Left renal pelvis (tissue), 4 donors: ENCODE results near the gene ITGA1. TPM values are rescaled to one million over a fixed set of nuclear protein-coding genes. Genes with fewer than 3 reads are reported as not detected.

ENCODE experiments used
- DNase-seq, 4 donors: peaks; one replicate each; pipeline ENCODE4 v3.0.0-alpha.2; 2013; ENCODE audit warnings: low read depth in 4 of 4, low spot score in 3 of 4
- polyA plus RNA-seq, 4 donors: library from polyadenylated mRNA; unstranded; fragments of 120-200 nt; gene quantifications; one replicate each; pipeline ENCODE4 v1.2.1, GENCODE V29; 2013; ENCODE audit not compliant: insufficient read length in 4 of 4

Gene ITGA1
- polyA plus RNA-seq, 4 donors: 49.2 to 65.2 (median 58.1) TPM

- DNase-seq: no peak
Observed at GRCh38 chr5:52771343-52772039, 16.2 kb upstream of the ITGA1 start.

GRCh38 chr5:52772668-52773067 lies 15.0 kb upstream of the ITGA1 start:
- DNase-seq: no peak

DNA sequence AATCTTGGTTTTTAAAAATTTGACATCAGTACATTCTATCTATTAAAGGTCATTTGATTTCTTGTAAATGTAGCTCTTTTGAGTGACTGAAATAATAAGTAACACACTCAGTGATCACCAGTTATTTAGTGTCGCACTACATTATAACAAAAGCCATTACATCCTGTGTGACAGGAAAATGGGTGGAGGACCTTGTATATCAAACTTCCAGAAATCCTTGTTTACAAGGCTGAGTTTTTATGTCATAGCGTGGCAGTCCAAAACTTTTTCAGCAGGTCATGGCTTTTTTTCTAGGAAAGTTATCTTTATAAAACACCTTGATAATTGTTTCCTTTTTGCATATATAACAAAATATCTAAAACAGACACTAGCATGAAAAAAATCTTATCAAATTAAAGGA lies 14.4 kb upstream of the ITGA1 start:
- no peak for DNase-seq

- no peak for DNase-seq
Observed at GRCh38 chr5:52774005-52774410, 13.7 kb upstream of the ITGA1 start.

GRCh38 chr5:52776116-52776515 lies 11.6 kb upstream of the ITGA1 start:
- no peak for DNase-seq

DNA sequence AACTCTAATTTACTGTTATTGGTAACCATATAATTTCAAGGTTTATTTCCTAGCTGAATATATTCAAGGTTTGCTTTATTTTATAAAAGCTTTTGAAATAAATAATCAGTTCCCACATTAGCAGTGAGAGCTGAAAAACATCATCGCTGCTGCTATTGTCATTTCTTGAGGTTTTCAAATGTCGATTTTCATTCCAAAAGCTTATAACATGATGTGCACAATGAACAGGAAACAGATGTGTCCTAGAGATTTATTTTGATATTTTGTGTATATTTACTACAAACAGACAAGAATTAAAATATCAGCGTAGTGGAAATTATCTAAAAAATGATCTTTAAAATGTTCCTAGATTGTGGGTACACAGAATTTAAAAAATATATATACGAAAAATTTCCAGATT lies 10.5 kb upstream of the ITGA1 start:
- no peak for DNase-seq

- no peak for DNase-seq
Observed at GRCh38 chr5:52778781-52779180, 8.9 kb upstream of the ITGA1 start.

DNA sequence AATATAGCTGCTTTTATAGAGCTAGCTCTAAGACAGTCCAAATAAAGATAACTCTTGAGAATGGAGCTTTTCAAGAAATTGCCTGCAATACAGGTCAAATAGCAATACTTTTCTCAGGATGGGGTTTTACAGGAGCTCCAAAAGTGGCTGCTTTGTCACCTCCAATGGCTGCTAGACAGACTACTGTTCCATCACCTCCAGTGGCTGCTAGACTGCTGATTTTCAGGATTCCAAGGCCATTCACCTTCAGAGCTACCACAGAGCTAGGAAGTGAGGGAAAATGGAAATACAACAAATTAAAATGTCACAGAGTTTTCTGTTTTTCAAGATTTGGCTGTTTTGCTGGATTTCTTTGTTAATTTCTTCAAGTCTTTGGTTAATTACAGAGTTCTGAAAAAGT lies 8.5 kb upstream of the ITGA1 start:
- no peak for DNase-seq

GRCh38 chr5:52783226-52783959 lies 4.3 kb upstream of the ITGA1 start:
- DNase-seq: no peak

GRCh38 chr5:52784737-52785136 lies 3.0 kb upstream of the ITGA1 start:
- DNase-seq: no peak

DNA sequence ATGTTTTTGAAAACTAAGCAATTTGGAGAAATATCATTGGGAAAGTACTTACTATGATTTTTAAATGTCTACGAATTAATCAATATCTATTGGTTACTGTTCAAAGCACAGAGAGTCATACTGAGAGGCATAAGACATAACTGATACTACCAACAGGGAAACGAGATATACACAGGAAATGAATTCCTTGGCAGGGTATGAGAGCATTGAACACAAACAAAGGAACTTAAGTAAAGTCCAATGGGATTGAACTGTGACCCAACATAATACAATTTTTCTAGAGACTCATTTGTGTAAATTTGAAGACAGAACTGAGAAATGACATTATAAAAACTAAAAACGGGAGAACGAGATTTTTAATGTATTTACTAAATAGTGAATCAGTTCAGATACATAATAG lies 1.3 kb upstream of the ITGA1 start:
- no peak for DNase-seq

- DNase-seq: no peak
Observed at GRCh38 chr5:52786949-52787599, 642 bp upstream of the ITGA1 start.

DNA sequence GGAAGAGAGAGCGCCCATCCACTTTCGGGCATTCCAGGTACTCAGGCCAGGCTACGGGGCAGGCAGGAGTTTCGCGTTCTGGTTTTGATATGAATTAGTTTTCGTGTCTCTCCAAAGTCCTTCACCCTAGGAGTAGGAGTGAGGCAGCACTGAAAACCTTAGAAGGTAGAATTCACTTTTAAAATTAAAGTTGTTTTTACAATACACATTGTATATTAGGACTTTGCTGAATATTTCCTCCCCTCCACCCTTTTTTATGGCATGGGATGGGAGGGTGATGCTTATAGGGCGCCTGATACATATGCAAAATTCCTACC lies 747 bp downstream of the ITGA1 start:
- DNase-seq: no peak

DNA sequence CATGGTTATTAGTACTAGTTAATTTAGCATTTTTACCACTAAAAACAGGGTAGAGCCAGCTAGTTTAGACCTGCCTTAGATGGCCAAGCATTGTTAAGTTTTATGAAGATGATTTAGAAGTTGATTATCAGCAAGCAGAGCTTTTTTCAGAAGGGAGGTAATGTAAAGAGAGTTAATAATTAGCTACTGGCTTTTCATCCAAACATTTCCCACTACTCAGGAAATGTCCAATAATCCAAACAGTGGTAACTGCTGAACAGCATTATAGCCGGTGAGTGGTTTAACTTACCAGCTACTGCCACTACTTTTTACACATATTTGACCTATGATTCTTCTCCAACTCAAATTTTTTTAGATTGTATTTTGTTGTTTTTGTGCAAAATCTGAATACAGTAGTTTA lies 1.7 kb downstream of the ITGA1 start:
- no peak for DNase-seq

- no peak for DNase-seq
Observed at GRCh38 chr5:52789851-52790250, 2.1 kb downstream of the ITGA1 start.

DNA sequence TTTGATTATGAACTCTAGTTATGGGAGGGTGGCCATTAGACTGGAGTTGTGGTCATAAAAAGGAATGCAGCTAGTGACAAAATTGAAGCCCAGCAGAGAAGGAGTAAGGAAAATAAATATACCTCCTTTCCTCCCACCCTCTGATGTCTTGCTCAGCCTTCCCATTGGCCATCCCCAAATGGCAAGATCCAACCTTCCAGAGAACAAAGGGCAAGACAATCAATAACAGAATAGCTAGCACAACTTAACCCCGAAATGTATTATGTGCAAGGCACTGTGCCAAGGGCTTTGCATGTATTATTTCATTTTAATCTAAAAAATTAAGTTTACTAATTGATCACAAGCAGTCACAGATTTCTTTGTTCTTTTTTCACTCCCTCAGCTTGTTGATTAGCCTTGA lies 3.6 kb downstream of the ITGA1 start:
- DNase-seq: no peak

DNA sequence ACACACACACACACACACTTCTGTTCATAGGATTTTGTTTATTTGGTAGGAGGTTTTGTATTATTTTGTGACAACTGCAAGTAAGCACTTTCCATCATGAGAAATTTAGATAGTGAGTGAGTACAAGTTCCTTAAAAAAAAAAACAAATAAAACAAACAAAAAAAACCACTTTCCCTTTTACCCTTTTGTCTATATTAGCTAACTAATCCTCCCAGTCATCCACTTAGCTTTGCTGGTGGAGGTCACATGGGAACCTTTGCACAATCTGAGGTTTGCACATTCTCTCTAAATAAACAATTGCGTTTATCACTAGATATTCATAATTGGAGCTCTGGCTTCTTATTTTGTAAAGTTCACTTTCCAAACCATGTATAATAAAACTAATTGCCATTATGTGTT lies 6.8 kb downstream of the ITGA1 start:
- no peak for DNase-seq

GRCh38 chr5:52796031-52796430 lies 8.3 kb downstream of the ITGA1 start:
- DNase-seq: no peak

DNA sequence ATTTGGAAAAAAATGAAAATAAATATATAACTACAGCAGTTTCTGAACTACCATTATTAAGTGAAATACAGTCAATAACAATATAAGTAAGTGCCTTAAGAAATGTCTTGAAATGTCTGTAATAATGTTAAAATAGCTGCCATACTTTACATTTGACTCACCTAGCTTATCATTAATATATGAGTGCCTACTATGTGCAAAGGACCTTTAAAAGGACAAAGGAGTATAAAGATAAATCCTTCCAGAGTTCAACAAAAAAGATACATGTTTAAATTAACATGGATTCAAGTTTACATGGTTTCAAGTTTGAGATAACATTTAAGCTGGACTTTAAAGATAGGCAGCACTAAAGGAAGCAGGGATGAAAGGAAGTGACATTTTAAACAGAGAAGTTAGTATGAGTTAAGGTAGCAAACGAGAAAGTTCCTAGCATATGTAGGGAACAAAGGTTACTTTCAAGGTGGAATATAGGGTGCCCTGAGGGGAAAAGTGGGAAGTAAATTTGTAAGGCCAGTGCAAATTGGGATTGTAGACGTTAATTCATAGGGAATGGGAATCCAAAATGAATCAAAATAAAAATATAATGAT lies 8.9 kb downstream of the ITGA1 start:
- DNase-seq: no peak

- no peak for DNase-seq
Observed at GRCh38 chr5:52798938-52799337, 11.2 kb downstream of the ITGA1 start.

- DNase-seq: peak in 1 of 4 donors; percentile 50
Observed at GRCh38 chr5:52799358-52799982, 11.8 kb downstream of the ITGA1 start.
